GM10266 (cell line): Measurements from ENCODE around the gene ARHGAP4.
A peak's percentile ranks its signal among the peaks of the same experiment; 100 is the strongest.

Source experiments
- DNase-seq: peaks from one replicate; pipeline ENCODE4 v3.0.0; 2012; ENCODE audit errors: extremely low spot score
- CTCF ChIP-seq: IDR thresholded peaks from 2 replicates; pipeline ENCODE4 v1.5.1; 2012; ENCODE audit warnings: mild to moderate bottlenecking, low read depth; ENCODE audit not compliant: control insufficient read depth, insufficient read depth; ENCODE audit errors: missing control alignments

Gene ARHGAP4

GRCh38 chrX:153944140-153944799 is 18.2 kb upstream of the ARHGAP4 start, which contains the start of gene RENBP:
TSS of gene RENBP (minus strand) at chrX:153944643. CDS start at chrX:153944610, 33 bp downstream.
- no peak for TF ChIP-seq CTCF
- peak; percentile 45 for DNase-seq

GRCh38 chrX:153941336-153942252 is 15.5 kb upstream of the ARHGAP4 start:
- no peak for TF ChIP-seq CTCF
- no peak for DNase-seq

- no peak for TF ChIP-seq CTCF
- no peak for DNase-seq
These were observed 13.5 kb upstream of the ARHGAP4 start for GRCh38 chrX:153939573-153939972.

GRCh38 chrX:153938226-153938786 is 12.2 kb upstream of the ARHGAP4 start:
- no peak for TF ChIP-seq CTCF
- no peak for DNase-seq

- no peak for TF ChIP-seq CTCF
- no peak for DNase-seq
These were observed 11.0 kb upstream of the ARHGAP4 start for GRCh38 chrX:153937056-153937455.

- no peak for DNase-seq
- no peak for TF ChIP-seq CTCF
These were observed 9.3 kb upstream of the ARHGAP4 start for GRCh38 chrX:153935326-153935851.
